GM19452 (cell line): ENCODE data around the gene CADM1.

Experiments
- ATAC-seq: cut with Tn5 transposase; IDR thresholded peaks from one replicate; pipeline ENCODE4 v1.9.1; 2021; ENCODE audit not compliant: unreplicated experiment

Gene CADM1

DNA sequence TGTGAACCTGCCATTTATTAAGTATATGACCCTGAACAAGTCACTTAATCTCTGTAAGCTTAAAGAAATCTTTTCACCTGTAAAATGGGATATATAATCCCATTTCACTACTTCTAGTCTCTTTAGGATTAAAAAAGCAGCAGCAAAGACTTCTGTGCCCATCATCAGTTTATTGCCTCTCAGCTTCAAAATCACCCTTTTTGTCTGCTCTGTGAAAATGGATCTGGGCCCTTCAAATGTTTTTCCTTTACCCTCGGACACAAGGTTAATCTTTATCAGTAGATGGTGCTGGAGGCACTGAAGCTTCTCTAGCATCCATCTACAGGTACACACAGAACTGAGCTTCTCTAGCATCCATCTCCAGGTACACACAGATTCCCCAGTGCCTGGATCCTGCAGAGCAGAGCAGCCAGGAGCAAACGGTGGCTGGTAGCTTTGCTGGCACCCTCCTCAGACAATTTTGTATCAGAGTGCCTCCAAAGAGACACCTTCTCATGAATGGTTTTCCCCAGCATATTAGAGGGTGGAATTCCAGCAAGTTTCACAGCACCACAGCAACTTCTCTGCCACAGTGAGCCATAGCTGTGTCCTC, 56.8 kb downstream of the CADM1 start:
- no peak for ATAC-seq

DNA sequence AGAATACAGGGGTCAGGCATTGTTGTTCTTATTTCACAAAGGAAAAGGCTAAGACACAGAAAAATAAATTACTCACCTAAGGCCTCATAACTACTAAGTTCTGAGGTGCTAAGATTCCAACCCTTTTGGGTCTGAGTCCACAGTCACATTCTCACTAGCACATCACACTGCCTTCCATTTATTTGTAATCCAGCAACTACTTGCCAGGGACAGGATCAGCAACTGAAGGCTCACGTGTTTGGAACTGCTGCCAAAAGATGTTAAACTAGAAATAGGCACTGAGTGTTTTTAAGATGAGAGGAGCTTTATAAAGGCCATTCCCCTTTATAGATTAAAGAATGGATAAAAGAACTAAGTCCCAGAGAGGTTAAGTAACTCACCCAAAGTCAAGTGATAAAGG, 58.0 kb downstream of the CADM1 start:
- no peak for ATAC-seq

DNA sequence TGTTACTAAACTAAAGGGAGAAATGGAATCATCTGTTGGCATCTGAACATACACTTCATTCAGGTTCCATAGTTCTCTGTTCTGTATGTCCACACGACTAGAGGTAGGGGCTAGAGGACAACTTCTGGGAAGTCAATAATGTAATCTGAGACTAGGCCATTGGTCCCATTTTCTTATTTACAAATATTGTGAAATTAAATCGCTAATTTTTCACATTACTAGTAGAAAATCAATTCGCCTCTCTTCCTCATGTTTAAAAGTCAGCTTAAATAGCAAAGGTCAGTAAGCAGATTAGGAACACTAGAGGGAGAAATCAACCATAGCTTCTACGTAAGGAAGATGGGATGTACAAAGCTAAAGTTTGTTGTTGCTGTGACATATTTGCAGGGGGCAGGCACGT, 59.7 kb downstream of the CADM1 start:
- ATAC-seq = no peak

DNA sequence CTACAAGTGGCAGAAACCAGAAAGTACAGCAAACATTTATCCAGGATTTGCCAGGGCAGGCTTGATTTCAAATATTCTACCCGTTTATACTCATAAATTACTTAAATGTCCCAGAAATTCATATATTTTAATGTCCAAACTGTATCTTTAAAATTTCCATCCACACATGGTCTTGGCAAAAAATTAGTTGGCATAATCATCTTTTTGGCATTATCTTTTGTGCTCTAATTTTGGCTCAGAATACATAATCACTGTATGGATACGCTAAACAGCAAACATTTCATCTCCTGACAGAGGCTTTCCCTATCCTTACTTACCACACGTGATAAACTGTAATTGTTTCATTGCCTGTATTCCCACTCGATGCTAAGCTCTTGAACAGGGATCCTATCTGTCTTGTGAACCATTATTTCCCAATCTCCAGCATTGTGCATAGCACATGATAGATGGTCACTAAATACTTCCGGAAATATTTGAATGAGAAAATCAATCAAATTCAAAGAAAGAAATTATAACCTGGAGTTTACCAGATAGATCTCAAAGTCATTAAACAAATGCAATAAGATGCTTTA, 64.2 kb downstream of the CADM1 start:
- no peak for ATAC-seq

DNA sequence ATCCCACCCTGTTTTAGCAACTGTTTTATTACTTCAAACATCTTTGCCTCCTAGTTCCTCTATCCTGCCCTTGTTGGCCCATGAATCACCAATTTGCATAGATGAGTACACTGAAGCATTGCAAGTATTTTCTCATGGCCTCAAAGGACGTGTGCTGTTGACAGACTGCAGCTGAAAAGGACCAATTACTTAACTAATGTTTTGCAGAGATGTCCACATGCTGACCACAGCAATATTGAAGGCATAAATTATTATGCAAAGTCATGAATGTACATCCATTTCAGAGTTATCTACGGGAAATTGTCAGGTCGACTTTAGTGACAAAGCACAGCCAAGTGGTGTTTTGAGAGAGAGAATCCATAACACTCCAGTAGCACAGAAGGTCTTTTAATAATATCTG, 64.8 kb downstream of the CADM1 start:
- ATAC-seq = no peak

DNA sequence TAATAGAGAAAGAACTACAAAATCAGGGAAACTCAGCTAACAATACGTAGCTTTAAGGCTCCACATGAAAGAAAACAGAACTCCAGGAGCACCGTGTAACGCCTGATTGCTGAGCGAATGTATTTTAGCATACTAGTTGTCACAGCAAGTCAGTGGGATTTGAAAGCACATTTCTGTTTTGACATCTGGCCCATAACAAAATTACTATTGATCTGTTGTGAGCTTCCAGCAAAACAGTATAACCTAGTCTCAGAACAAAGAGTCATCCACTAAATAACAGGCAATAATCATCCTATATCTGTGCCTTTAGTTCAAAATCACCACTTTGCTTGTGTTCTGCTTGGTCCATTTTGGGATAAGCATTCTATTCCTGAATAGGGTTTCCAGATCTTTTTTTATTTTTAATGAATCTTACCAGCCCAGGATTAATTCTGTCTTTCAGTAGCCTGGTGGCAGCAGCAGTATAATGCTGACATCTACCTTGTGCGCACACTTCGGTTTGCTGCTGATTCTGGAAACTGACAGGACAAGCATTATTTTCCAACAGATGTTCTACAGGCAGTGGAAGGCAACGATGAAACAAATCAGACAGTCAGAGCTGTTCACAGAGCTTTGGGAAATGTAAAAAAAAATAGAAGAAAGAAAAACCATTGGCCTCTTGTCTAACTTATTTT, 66.2 kb downstream of the CADM1 start:
- no peak for ATAC-seq

DNA sequence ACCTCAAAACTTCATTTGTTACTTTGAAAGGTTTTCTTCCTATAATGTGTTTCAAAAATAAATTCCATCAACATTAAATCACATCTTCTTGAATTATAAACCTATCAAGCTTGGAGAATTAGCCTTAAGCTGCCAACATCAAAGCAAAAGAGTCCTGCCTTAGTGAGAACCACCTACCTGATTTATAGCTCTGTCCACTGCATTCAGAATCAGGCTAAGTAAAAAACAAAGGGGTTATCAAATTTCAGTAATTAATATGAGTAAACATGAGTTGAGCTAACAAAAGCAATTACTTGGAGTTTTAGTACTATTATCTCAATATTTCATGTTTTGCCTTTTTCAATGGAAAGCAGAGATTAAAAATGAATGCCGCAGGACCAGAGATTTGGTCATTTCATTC, 73.9 kb downstream of the CADM1 start:
- ATAC-seq = no peak

DNA sequence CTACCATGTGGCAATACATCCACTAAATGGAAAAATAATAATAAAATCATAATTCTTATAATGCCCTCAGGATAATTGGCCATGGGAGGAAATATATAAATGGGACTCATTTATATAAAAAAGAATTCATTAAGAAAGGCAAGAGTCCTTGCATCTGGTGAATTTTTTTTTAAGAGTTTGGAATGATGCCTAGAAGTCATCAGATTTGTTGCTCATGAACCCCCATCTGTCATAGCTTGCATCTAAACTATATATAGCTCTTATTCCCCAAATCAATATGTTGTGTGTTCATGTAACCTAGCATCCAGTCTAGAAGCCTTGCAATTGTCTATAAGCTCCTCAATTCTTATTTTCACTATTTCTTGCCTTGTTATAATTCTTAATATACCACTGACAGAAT, 75.9 kb downstream of the CADM1 start:
- ATAC-seq = no peak

DNA sequence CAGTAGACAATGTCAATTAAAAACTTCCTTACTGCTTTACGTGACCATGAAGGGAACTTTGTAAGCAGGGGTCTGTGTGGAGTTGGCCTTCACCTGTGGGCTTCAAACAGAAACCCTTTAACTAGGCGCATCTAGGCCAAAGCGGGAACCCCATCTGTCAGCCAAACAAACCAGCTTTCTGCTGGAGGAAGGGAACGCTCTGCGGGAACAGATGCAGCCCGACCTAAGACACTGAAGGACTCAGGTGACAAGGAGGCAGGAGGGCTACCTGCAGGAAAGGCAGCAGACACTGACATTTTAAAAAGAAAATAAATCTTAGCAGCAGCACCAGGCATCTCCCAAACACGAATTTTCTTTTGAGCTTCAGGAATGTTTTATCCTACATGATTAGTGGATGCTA, 78.4 kb downstream of the CADM1 start:
- no peak for ATAC-seq

DNA sequence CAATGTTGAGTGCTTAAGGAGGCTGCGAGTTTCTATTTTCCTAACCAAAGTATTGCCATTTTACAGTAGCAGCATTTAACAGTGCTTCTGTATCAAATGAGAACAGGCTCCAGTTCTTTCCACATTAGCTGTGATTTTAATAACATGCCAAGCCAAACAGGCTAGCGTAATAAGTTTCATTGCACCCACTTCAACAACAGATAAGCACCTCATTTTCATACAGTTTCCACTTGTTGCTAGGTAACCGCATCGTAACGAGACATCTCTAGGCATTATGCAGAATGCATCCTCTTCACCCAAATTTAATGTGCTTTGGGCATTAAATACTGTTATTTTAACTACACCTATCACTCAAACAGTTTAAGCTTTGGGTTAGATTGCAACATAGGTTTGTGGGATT, 79.0 kb downstream of the CADM1 start:
- no peak for ATAC-seq

DNA sequence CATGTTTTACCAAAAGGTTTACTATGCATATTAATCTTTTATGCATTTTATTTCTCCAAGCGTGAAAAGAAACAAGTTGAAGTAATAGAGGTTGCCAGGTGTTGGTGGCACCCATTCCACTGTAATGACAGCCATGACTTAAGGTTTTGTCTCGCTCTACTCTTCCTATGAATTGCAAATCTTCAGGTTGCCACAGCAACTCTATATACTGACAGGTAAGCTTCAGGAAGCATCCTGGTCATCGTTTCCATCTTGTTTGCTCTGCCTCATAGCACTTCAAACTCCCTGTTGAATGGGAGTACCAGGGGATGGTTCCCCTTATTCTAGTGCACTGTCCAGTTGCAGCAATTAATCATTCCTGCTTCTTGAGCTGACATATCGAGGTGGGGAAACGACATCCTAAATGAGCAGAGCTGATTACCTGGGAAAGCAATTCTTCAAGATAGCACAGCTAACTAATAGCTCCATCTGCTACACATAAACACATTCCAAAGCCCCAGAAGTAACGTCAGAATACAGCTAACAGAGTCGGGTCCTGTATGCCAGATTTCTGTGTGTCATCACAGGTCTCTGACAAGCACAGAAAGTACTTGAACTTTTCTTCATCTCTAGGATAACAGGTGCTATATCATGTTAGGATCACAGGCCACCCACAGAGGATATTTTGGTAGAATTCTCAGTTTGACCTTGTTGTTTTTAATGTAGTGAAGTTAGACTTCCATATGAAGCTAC, 80.3 kb downstream of the CADM1 start:
- ATAC-seq = no peak

DNA sequence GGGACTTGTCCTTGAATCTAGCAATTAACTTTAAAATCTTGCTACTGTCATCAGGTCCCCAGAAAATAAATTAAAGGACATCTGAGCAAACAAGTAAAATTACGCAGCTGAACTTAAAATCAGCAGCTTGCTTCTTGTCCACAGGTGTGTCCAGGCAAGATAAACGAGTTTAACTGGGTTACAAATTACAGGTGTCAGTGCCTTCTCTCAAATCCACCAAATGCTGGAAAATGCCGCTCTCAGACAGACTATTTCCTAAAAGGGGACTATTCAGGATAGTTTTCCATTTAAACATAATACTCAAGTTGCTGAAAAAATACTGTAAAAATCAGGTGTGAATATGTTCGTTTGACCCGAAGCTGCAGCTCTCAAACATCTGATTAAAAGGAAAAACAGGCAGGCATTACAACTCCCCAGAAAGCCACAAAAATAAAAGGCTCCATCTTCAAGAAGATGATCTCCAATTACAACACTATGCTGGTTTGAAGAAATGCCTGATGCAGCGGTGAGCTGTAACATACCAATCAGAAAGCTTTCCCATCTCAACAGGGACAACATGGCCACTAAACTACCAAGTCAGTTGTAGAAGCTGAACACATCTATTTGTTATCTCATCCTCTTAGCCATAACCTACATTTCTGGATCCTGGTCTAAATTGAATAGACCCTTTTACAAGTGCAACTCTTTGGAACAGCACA, 82.1 kb downstream of the CADM1 start:
- no peak for ATAC-seq

DNA sequence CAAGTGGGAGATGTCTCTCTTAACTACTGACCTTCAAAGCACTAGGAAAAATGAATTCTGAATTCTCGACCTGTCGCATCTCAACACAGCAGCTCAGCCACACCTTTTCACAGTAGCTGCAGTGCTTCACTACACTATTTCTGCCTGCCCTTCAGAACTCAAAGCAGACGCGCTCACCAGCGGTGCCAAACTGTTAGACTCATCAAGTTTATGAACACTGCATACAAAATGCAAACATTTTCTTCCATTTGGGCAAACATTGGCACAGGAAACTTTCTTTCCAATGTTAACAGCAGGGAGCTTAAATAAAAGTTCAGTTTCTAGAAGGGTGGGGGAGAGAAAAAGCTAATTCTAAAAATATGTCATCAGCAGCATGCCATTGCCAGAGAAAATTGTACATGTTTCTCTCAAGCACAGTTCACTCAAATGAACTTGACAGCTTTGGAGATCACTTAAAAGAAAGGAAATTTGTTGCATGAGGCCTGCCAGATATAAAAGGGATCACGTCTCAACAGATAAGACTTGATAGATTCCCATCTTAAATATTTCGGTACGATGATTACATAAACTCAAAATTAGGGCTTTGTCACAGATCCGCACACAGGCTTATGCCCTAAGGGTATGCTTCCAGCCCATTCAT, 82.7 kb downstream of the CADM1 start:
- no peak for ATAC-seq

DNA sequence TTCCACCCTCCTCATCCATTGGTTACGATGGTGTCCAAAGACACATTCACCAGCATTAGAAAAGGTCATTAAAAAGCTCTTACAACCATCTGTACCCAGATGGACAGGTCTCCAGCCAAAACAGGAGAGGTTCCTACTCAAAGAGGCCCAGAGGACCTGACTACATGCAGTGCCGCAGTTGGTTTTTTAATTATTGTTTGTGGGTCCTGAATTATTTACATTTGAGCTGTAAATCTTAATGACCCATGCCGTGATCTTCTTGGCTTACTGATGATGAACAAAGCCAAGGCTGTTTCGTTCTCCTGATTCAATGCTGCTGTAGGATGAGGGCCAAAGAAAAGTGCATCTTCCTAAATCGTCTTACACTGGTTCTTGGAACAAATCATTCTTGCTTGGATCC, 83.7 kb downstream of the CADM1 start:
- ATAC-seq = no peak

DNA sequence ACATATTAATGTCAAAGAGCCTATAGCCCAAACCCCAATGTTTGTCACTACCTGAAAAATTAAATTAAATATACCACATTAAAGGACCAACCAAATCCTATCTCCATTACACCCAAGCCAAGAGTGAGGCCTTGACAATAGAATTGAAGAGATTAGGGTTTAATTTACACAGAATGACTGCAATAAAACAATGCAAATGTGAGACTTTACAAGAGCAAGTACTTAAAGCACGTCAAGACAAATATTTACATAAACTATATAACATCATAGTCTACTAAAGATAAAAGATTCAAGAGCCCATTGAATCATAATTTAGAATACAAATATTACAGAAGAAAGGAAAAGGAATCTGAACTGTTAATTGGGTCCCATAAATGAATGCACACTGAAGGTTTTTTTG, 85.6 kb downstream of the CADM1 start:
- ATAC-seq = no peak

DNA sequence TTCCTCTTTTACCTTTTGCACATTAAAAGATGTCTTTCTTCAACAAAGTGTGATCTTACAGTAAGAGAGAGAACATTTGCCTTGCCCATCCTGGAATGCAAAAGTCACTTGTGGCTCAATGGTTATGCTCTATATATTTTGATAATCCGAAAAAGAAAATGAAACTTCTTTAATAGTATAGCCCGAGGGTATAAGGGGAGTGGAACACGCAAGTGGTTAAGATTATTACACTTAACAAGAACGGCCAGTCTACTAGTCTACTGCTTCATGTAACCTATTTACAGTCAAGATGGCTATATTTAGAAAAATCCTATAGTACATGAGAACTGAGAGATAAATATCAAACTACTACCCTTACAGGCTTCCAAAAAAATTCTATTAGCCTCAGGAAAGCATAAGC, 86.1 kb downstream of the CADM1 start:
- ATAC-seq = no peak

DNA sequence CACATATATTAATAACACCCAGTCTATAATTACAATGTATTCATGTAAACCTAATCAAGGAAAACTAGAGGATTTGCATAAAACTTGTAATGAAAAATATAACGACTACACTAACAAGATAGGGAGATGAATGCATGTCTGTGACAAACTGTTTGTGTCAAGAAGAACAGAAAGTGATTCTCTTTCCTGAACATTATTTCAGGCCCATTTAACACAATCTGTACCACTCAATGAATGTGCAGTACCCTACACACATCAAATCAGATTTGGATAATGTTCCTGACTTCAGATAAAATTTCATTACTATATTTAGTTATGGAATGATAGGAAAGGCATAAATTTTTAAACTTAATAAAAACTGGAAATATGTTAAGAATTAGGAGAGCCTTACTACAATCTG, 93.1 kb downstream of the CADM1 start:
- no peak for ATAC-seq

DNA sequence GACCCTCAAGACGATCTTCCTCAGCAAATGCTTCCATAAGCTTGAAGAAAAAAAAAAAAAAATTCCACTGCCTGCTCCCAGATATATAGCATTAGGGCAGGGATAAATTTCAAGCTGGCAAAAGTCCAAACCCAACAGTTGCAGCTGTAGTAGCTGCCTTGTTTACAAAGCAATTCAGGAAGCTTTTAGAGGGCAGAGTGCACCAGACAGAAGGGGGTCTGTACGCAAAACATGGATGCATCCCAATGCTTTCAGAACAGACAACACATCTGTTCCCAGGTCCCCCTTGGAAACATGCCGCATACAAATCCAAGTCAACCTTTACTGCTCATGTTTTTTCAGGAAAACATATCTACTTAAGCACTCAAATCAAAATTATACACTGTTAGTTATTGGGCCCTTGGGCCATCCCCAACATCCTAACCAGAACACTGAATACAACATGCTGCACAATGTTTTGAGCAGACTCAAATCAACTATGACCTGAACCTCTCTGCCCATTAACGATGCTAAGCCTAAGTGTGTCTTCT, 94.5 kb downstream of the CADM1 start:
- no peak for ATAC-seq

DNA sequence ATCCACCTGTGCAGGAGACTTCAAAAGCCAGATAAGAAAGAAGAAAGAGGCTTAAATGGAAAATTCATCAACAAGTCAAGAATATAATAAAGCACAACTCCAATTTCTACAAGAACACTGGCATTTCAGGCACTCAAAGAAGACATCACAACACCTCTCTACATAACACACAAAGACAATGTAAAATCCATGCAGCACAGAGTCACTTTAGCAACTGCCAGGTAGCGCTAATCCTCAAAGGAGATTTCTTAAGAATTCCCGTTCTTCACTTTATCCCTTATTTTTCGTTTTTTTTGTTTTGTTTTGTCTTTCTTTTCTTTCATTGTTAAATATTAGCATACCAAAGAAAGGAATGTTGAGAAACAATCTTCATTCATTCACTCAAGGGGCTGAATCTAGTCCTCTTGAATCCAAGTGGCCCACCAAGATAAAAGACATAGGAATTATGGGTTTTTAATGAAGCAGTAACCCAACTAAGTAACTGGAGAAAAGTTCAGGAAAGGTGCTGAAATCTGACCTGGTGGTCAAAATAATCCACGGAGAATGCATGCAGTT, 95.0 kb downstream of the CADM1 start:
- ATAC-seq = no peak

DNA sequence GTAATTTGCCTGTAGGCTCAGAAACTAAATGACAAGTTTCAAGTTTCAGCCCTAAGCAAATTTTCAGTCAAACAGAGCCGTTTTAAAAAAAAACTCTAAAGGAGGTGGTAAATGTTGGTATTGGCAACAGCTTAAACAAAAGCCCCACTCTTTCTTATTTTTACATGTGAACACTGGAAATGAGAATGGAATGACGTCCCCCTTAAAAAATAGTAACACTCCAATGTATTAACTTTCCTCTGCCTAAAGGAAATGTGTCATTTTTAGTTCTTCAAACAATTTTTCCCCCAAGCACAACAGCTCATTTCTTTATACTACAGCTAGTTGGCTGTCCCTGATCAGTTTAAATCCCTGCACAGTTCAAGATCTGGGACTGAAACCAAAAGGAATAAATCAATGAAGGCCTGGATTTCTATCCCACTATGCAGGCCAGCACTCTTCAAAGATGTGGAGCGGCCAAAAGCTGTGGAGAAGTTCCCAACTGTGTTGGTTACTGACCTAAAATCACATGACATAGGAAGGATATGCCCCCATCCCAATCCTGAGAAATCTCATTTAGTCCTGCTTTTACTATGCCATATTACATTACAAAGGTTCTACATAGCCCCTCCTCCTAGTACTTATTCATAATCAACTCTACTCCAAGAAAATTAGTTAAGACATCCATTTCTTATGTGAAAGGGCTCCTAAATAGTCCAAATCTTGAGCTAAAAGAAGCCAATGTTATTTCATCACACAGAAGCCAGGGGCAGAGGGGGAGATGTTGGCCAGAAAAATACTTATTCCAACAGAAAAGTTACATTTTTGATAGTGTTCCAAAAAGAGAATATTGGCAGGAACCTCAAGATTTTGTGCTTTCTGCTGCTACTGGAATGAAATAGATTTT, 95.9 kb downstream of the CADM1 start:
- ATAC-seq = no peak
